ENCODE results near the gene CREB5.

DNA sequence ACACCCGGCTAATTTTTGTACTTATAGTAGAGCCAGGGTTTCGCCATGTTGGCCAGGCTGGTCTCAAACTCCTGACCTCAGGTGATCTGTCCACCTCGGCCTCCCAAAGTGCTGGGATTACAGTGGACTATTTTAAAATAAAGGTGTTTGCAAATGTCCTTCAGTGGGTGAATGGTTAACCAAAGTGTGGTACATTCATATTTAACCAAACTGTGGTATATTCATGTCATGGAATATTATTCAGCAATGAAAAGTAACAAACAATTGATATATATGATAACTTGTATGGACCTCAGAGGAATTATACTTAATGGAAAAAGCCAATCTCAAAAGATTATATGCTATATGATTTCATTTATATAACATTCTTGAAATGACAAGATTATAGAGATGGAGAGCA is 190.0 kb downstream of the CREB5 start:
- no peak for TF ChIP-seq POLR2A (IDR thresholded peaks at IDR 0.05)
- TF ChIP-seq, protein P1, sequence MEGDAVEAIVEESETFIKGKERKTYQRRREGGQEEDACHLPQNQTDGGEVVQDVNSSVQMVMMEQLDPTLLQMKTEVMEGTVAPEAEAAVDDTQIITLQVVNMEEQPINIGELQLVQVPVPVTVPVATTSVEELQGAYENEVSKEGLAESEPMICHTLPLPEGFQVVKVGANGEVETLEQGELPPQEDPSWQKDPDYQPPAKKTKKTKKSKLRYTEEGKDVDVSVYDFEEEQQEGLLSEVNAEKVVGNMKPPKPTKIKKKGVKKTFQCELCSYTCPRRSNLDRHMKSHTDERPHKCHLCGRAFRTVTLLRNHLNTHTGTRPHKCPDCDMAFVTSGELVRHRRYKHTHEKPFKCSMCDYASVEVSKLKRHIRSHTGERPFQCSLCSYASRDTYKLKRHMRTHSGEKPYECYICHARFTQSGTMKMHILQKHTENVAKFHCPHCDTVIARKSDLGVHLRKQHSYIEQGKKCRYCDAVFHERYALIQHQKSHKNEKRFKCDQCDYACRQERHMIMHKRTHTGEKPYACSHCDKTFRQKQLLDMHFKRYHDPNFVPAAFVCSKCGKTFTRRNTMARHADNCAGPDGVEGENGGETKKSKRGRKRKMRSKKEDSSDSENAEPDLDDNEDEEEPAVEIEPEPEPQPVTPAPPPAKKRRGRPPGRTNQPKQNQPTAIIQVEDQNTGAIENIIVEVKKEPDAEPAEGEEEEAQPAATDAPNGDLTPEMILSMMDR (IDR thresholded peaks at IDR 0.05 in 8 of 11, conservative IDR thresholded peaks at IDR 0.05 in 3 of 11) = no peak

All from spleen (tissue), 7 donors.